H1 (cell line): Measurements from ENCODE around the gene ERVW-1. TPM values are rescaled to one million over a fixed set of nuclear protein-coding genes. Genes with fewer than 3 reads are reported as not detected.

Experiments
- CTCF ChIA-PET: fragments of 300-600 bp; sonication (Branson Sonifier 250); formaldehyde crosslinking; loops from one replicate; lab custom pipeline; 2021; ENCODE audit not compliant: partially characterized antibody; lab: Charles Lee
- POLR2A ChIA-PET: fragments of 300-600 bp; sonication (Branson Sonifier 250); formaldehyde crosslinking; loops from one replicate; lab custom pipeline; 2021; ENCODE audit warnings: inconsistent platforms; ENCODE audit not compliant: partially characterized antibody; lab: Charles Lee
- DNase-seq, 2 experiments: peaks; one replicate each; pipeline versions ENCODE4 v3.0.0 to v3.0.0-alpha.2; 2010 to 2022; ENCODE audit warnings: low spot score in 2 of 2, low read depth in 1 of 2, mixed read lengths in 1 of 2
- FAIRE-seq: peaks from 2 replicates; lab custom pipeline; 2011; peaks lifted over from hg19 to GRCh38; lab: Jason Lieb, UNC
- H2AFZ ChIP-seq: 2 replicates; pipeline ENCODE4 v1.8.1; 2012; ENCODE audit warnings: low read length, inconsistent platforms
- H2AK5ac ChIP-seq: 2 replicates; pipeline ENCODE4 v1.6.1; 2013; ENCODE audit warnings: low read depth, low read length
- H2BK120ac ChIP-seq: replicated peaks from 2 replicates; pipeline ENCODE3; 2013; ENCODE audit warnings: low read depth, low read length, inconsistent platforms
- H2BK12ac ChIP-seq: 2 replicates; pipeline ENCODE4 v1.6.1; 2013; ENCODE audit warnings: low read depth, low read length
- H2BK15ac ChIP-seq: 2 replicates; pipeline ENCODE4 v1.6.1; 2013; ENCODE audit warnings: low read length
- H2BK20ac ChIP-seq: 2 replicates; pipeline ENCODE4 v1.6.1; 2013; ENCODE audit warnings: low read length
- H2BK5ac ChIP-seq: 2 replicates; pipeline ENCODE4 v1.6.1; 2013; ENCODE audit warnings: low read depth, low read length
- H3K14ac ChIP-seq: 2 replicates; pipeline ENCODE4 v1.6.1; 2013; ENCODE audit warnings: inconsistent platforms; ENCODE audit not compliant: insufficient read length
- H3K18ac ChIP-seq: 2 replicates; pipeline ENCODE4 v1.6.1; 2013; ENCODE audit warnings: low read length; ENCODE audit errors: extremely low read depth
- H3K23ac ChIP-seq: 2 replicates; pipeline ENCODE4 v1.6.1; 2013; ENCODE audit warnings: inconsistent platforms; ENCODE audit not compliant: insufficient read length
- H3K23me2 ChIP-seq: 2 replicates; pipeline ENCODE4 v1.6.1; 2013; ENCODE audit warnings: low read depth, low read length
- H3K27ac ChIP-seq: 2 replicates; pipeline ENCODE4 v1.6.1; 2011; ENCODE audit warnings: low read depth, low read length, inconsistent platforms
- H3K27me3 ChIP-seq, 4 experiments: replicated peaks in 1 of 4; 1 replicate in 1 of 4; 2 replicates in 3 of 4; pipeline versions ENCODE4 v1.6.1 to v1.8.1; 2011 to 2013; ENCODE audit warnings: low read length in 3 of 4, mild to moderate bottlenecking in 3 of 4, inconsistent platforms in 2 of 4, mixed read lengths in 2 of 4, moderate library complexity in 1 of 4; ENCODE audit not compliant: control insufficient read depth in 3 of 4, insufficient read depth in 3 of 4; ENCODE audit errors: extremely low read depth in 1 of 4
- H3K36me3 ChIP-seq, 4 experiments: 2 replicates each; pipeline versions ENCODE4 v1.6.1 to v1.8.1; 2011 to 2013; ENCODE audit warnings: mild to moderate bottlenecking in 4 of 4, low read length in 3 of 4, moderate library complexity in 2 of 4, control low read depth in 1 of 4, inconsistent platforms in 1 of 4; ENCODE audit not compliant: insufficient read depth in 4 of 4, control insufficient read depth in 2 of 4
- H3K4ac ChIP-seq: replicated peaks from 2 replicates; pipeline ENCODE3; 2013; ENCODE audit warnings: low read length, low read depth, mixed read lengths, inconsistent platforms; ENCODE audit not compliant: insufficient read length
- H3K4me1 ChIP-seq, 4 experiments: replicated peaks in 1 of 4; 1 replicate in 1 of 4; 2 replicates in 3 of 4; pipeline versions ENCODE4 v1.6.1 to v1.8.1; 2011 to 2013; ENCODE audit warnings: low read length in 3 of 4, inconsistent platforms in 2 of 4, mixed read lengths in 1 of 4; ENCODE audit not compliant: insufficient read depth in 4 of 4, control insufficient read depth in 3 of 4
- H3K4me2 ChIP-seq, 2 experiments: 2 replicates each; pipeline versions ENCODE4 v1.6.1 to v1.8.1; 2011 to 2013; ENCODE audit warnings: low read depth in 2 of 2, low read length in 2 of 2, control low read depth in 1 of 2, inconsistent platforms in 1 of 2, mild to moderate bottlenecking in 1 of 2; ENCODE audit not compliant: insufficient read depth in 1 of 2
- H3K4me3 ChIP-seq, 4 experiments: fragments of 200-600, 300-600 bp in 1 of 4; sonication (generic), shearing (Covaris generic), sonication (Bioruptor Twin) in 1 of 4; 2 replicates each; pipeline versions ENCODE4 v1.5.1 to v1.8.1; 2011 to 2016; ENCODE audit warnings: low read length in 4 of 4, low read depth in 3 of 4, control low read depth in 2 of 4, inconsistent platforms in 2 of 4, mild to moderate bottlenecking in 2 of 4, mixed read lengths in 1 of 4, moderate library complexity in 1 of 4; ENCODE audit not compliant: insufficient read depth in 2 of 4; ENCODE audit errors: extremely low read depth in 1 of 4
- H3K56ac ChIP-seq: replicated peaks from 2 replicates; pipeline ENCODE3; 2013; ENCODE audit warnings: low read depth, mild to moderate bottlenecking, mixed read lengths, low read length, inconsistent platforms; ENCODE audit not compliant: insufficient read length
- H3K79me1 ChIP-seq: 2 replicates; pipeline ENCODE4 v1.6.1; 2013; ENCODE audit warnings: low read depth, low read length, control low read depth
- H3K79me2 ChIP-seq, 2 experiments: 2 replicates each; pipeline versions ENCODE4 v1.6.1 to v1.8.1; 2012 to 2013; ENCODE audit warnings: low read length in 2 of 2, mild to moderate bottlenecking in 2 of 2, inconsistent platforms in 1 of 2; ENCODE audit not compliant: insufficient read depth in 2 of 2, control insufficient read depth in 1 of 2
- H3K9ac ChIP-seq, 4 experiments: replicated peaks in 1 of 4; 1 replicate in 1 of 4; 2 replicates in 3 of 4; pipeline versions ENCODE4 v1.6.1 to v1.8.1; 2011 to 2013; ENCODE audit warnings: low read depth in 3 of 4, low read length in 3 of 4, control low read depth in 2 of 4, mild to moderate bottlenecking in 2 of 4, moderate library complexity in 2 of 4, inconsistent platforms in 1 of 4; ENCODE audit errors: extremely low read depth in 1 of 4
- H3K9me3 ChIP-seq, 2 experiments: 2 replicates each; pipeline versions ENCODE4 v1.6.1 to v1.8.1; 2012 to 2013; ENCODE audit warnings: mild to moderate bottlenecking in 2 of 2, moderate library complexity in 2 of 2, control low read depth in 1 of 2, inconsistent platforms in 1 of 2, low read depth in 1 of 2, low read length in 1 of 2, mixed read lengths in 1 of 2; ENCODE audit not compliant: insufficient read depth in 2 of 2
- H4K20me1 ChIP-seq, 2 experiments: replicated peaks in 1 of 2; 2 replicates each; pipeline versions ENCODE3 to v1.8.1; 2011 to 2013; ENCODE audit warnings: inconsistent platforms in 2 of 2, low read length in 2 of 2, mild to moderate bottlenecking in 1 of 2; ENCODE audit not compliant: insufficient read depth in 2 of 2, control insufficient read depth in 1 of 2
- H4K5ac ChIP-seq: 2 replicates; pipeline ENCODE4 v1.6.1; 2013; ENCODE audit warnings: low read length, low read depth, mixed read lengths, inconsistent platforms; ENCODE audit not compliant: insufficient read length
- H4K8ac ChIP-seq: 2 replicates; pipeline ENCODE4 v1.8.0; 2013; ENCODE audit warnings: mild to moderate bottlenecking, moderate library complexity, low read length, inconsistent platforms; ENCODE audit not compliant: insufficient read depth; ENCODE audit errors: extremely low read depth
- H4K91ac ChIP-seq: replicated peaks from 2 replicates; pipeline ENCODE3; 2013; ENCODE audit warnings: low read length, mixed read lengths, inconsistent platforms; ENCODE audit not compliant: insufficient read length
- HDAC2 ChIP-seq, 2 experiments: fragments of 300-600 bp in 1 of 2; sonication (generic) in 1 of 2; IDR thresholded peaks; 2 replicates each; pipeline ENCODE4 v1.6.1; 2011 to 2012; ENCODE audit warnings: low read depth in 2 of 2, low read length in 2 of 2, mild to moderate bottlenecking in 2 of 2, moderate library complexity in 2 of 2, borderline replicate concordance in 1 of 2, inconsistent platforms in 1 of 2
- WGBS, 2 experiments: shearing (Covaris generic) in 1 of 2; methylation state at CpG; one replicate each; pipeline versions ENCODE4 v1.1.6 to v1.1.7; 2013 to 2015; ENCODE audit warnings: low lambda C conversion rate in 2 of 2, mixed read lengths in 2 of 2, inconsistent platforms in 1 of 2, low coverage in 1 of 2, missing lambda C conversion rate in 1 of 2; ENCODE audit not compliant: insufficient replicate concordance in 2 of 2, insufficient coverage in 1 of 2, insufficient read length in 1 of 2; ENCODE audit errors: extremely low coverage in 1 of 2, missing lambda C conversion rate in 1 of 2; 5-methylcytosine and 5-hydroxymethylcytosine counted together
- polyA plus RNA-seq, 7 experiments: library from polyadenylated mRNA; depleted of rRNA in 3 of 7; stranded (reverse) in 5 of 7; unstranded in 2 of 7; fragments of >200 nt in 5 of 7; fragments of 200-250 nt in 2 of 7; gene quantifications; 1 replicate in 5 of 7; 2 replicates in 1 of 7; 4 replicates in 1 of 7; pipeline versions ENCODE4 v1.2.1 to v1.2.3, GENCODE V29; 2011 to 2013; ENCODE audit warnings: missing spikeins in 2 of 7, mixed read lengths in 2 of 7
- total RNA-seq: library from RNA; stranded (reverse); fragmentation: NEBNext Ultra II Directional; extraction: Animal tissue kit (Norgen Biotek cat#: 25700); gene quantifications from 2 replicates; pipeline ENCODE4 v1.2.1, GENCODE V29; 2021

The ERVW-1 gene
- total and polyA plus RNA-seq, 2 of the 8 experiments (the other 6 are each of a cell fraction or from before 2014, with no cell fraction given): 0.08 TPM; not detected in 1

DNA sequence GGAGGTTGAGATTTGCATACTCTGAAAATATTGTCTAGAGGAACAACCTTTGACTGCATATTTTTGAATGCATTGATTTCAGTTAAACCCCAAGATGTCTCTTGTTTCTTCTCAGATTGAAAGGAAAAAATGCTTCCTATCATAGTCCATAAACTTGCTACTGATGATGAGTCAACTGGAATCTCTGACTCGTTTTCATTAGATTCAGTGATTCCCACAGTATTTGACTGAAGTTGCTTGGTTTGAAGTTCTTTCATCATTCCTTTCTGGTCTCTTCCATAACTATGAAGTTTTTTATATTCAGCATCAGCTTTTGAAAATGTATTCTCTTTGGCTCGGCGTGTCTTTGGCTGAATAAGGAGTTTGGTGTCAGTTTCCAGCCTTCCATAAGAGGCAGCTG is 39.9 kb upstream of the ERVW-1 start:
- peaks cover 0 to 18% (median 11%) of the 10 kb centered on the region in 4 experiments; a peak in 4 of 8 replicates for H3K36me3 ChIP-seq
- no peak overlapping the region for H3K23ac ChIP-seq
- H2AFZ ChIP-seq: no peak overlapping the region
- H3K9me3 ChIP-seq: no peaks in the 10 kb centered on the region
- no peak overlapping the region for H2BK120ac ChIP-seq
- peaks cover 0 to 1% of the 10 kb centered on the region in 2 experiments for H4K20me1 ChIP-seq
- no peak overlapping the region for H3K4me2 ChIP-seq
- FAIRE-seq: no peak
- no peak overlapping the region for H3K14ac ChIP-seq
- H4K91ac ChIP-seq: no peak overlapping the region
- H2BK12ac ChIP-seq: no peak overlapping the region
- no peak overlapping the region for H3K56ac ChIP-seq
- H4K5ac ChIP-seq: no peak overlapping the region
- H2BK5ac ChIP-seq: no peak overlapping the region
- H3K27me3 ChIP-seq: no peaks in the 10 kb centered on the region
- no peak for TF ChIP-seq HDAC2 (IDR thresholded peaks at IDR 0.05; ENCODE audit: borderline replicate concordance in 1 of 2, low read depth in 2 of 2, low read length in 2 of 2)
- H4K8ac ChIP-seq: no peak overlapping the region
- H3K79me2 ChIP-seq: no peaks in the 10 kb centered on the region
- no peak overlapping the region for H3K9ac ChIP-seq
- no peaks in the 10 kb centered on the region for H3K23me2 ChIP-seq
- POLR2A ChIA-PET: no interaction called here
- no peak overlapping the region for H3K27ac ChIP-seq
- H3K18ac ChIP-seq: no peak overlapping the region
- DNase-seq: no peak
- no peak overlapping the region for H2AK5ac ChIP-seq
- H3K79me1 ChIP-seq: 0 out of 2 replicates have a peak, but pooled peaks cover 2% of the 10 kb centered on the region
- no peak overlapping the region for H3K4ac ChIP-seq
- no peaks in the 10 kb centered on the region for H3K4me1 ChIP-seq
- no peak overlapping the region for H3K4me3 ChIP-seq
- 95% methylated on average over 3 of the region's 3 CpGs; no CpG with 5 or more reads in 1 of the 2 experiments for WGBS, 2 experiments
- CTCF ChIA-PET: interaction anchor here (0.7 to 2.7 kb wide), 2 partner anchors 11 to 368 kb away, joined by 3 to 12 read pairs; partner anchors contain the start of genes PEX1 and RBM48
- no peak overlapping the region for H2BK15ac ChIP-seq
- H2BK20ac ChIP-seq: no peak overlapping the region
